PC-3 (cell line): Measurements from ENCODE around the gene GPAM.

Experiments
- EZH2 ChIP-seq: fragments of 300-600 bp; sonication (generic); IDR thresholded peaks from one replicate; pipeline ENCODE4 v1.6.1; 2017; ENCODE audit warnings: antibody characterized with exemption, mild to moderate bottlenecking, low read length; ENCODE audit not compliant: unreplicated experiment
- EZH2phosphoT487 ChIP-seq: fragments of 300-600 bp; sonication (generic); IDR thresholded peaks from 2 replicates; pipeline ENCODE4 v1.6.1; 2018; ENCODE audit warnings: mild to moderate bottlenecking, antibody characterized with exemption, low read length, borderline replicate concordance
- TF ChIP-seq, protein P1 (sequence below): fragments of 300-600 bp; sonication (generic); conservative IDR thresholded peaks from 2 replicates; pipeline ENCODE4 v1.5.1; 2017; ENCODE audit warnings: antibody characterized with exemption, low read depth, mild to moderate bottlenecking, low read length

DNA sequence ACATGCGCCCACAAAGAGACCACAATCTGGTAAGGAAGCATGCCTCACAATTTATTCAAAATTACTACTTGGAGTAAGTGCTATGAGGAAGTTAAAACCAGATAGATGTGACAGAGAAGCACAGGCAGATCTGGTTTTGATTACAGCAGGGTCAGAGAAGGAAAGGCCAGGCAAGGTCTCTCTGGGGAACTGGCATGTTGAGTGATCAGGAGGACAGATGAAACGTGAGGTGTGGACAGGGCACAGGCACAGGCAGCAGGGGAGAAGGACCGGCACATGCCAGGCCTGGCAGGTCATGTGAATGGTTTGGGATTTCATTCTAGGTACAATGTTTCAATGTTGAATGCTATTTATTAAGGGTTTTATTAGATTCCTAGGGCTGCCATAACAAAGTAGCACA, 51.6 kb downstream of the GPAM start:
- TF ChIP-seq, protein P1, sequence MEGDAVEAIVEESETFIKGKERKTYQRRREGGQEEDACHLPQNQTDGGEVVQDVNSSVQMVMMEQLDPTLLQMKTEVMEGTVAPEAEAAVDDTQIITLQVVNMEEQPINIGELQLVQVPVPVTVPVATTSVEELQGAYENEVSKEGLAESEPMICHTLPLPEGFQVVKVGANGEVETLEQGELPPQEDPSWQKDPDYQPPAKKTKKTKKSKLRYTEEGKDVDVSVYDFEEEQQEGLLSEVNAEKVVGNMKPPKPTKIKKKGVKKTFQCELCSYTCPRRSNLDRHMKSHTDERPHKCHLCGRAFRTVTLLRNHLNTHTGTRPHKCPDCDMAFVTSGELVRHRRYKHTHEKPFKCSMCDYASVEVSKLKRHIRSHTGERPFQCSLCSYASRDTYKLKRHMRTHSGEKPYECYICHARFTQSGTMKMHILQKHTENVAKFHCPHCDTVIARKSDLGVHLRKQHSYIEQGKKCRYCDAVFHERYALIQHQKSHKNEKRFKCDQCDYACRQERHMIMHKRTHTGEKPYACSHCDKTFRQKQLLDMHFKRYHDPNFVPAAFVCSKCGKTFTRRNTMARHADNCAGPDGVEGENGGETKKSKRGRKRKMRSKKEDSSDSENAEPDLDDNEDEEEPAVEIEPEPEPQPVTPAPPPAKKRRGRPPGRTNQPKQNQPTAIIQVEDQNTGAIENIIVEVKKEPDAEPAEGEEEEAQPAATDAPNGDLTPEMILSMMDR = no peak
- TF ChIP-seq EZH2 = no peak
- no peak for TF ChIP-seq EZH2phosphoT487
